Liver (tissue), 9 donors: Measurements from ENCODE around the gene SPIN1. TPM values are rescaled to one million over a fixed set of nuclear protein-coding genes. Genes with fewer than 3 reads are reported as not detected.
"Not testable (repeated sequence)": the region's sequence is repeated elsewhere in the genome, so short reads cannot be mapped to it uniquely, and the experiment has no call there.

Experiments
- DNase-seq: peaks from one replicate; pipeline ENCODE4 v3.0.0-alpha.2; 2017; ENCODE audit warnings: low spot score
- H3K27ac ChIP-seq, 2 donors: one replicate each; pipeline ENCODE4 v1.7.0; 2013; ENCODE audit warnings: inconsistent platforms in 2 of 2, low read length in 2 of 2, control low read depth in 1 of 2, low read depth in 1 of 2, mild to moderate bottlenecking in 1 of 2
- H3K27me3 ChIP-seq, 4 donors: one replicate each; pipeline versions ENCODE4 v1.6.1 to v1.7.0; 2013; ENCODE audit warnings: low read length in 3 of 4, inconsistent platforms in 1 of 4, mild to moderate bottlenecking in 1 of 4, moderate library complexity in 1 of 4; ENCODE audit not compliant: control insufficient read depth in 4 of 4, insufficient read depth in 4 of 4
- H3K36me3 ChIP-seq, 4 donors: one replicate each; pipeline versions ENCODE4 v1.6.1 to v1.7.0; 2013; ENCODE audit warnings: low read length in 3 of 4, mild to moderate bottlenecking in 3 of 4, low read depth in 1 of 4, moderate library complexity in 1 of 4; ENCODE audit not compliant: control insufficient read depth in 4 of 4, insufficient read depth in 3 of 4
- H3K4me1 ChIP-seq, 4 donors: one replicate each; pipeline versions ENCODE4 v1.6.1 to v1.7.0; 2013; ENCODE audit warnings: low read length in 3 of 4, mild to moderate bottlenecking in 3 of 4, moderate library complexity in 1 of 4; ENCODE audit not compliant: control insufficient read depth in 4 of 4, insufficient read depth in 4 of 4
- H3K4me3 ChIP-seq, 3 donors: one replicate each; pipeline versions ENCODE4 v1.6.1 to v1.7.0; 2013; ENCODE audit warnings: low read length in 3 of 3, control low read depth in 1 of 3, low read depth in 1 of 3, mild to moderate bottlenecking in 1 of 3
- H3K9ac ChIP-seq, 2 donors: one replicate each; pipeline ENCODE4 v1.7.0; 2013; ENCODE audit warnings: low read length in 2 of 2, mild to moderate bottlenecking in 2 of 2, moderate library complexity in 2 of 2, control low read depth in 1 of 2, low read depth in 1 of 2
- H3K9me3 ChIP-seq, 4 donors: one replicate each; pipeline versions ENCODE4 v1.6.1 to v1.7.0; 2013; ENCODE audit warnings: low read length in 3 of 4; ENCODE audit not compliant: control insufficient read depth in 4 of 4
- EGR1 ChIP-seq, 2 donors: IDR thresholded peaks; 2 replicates each; pipeline ENCODE4 v1.6.1; 2016 to 2018; ENCODE audit warnings: antibody characterized with exemption in 2 of 2, low read depth in 2 of 2
- HNF4A ChIP-seq, 2 donors: conservative IDR thresholded peaks; 2 replicates each; pipeline ENCODE4 v1.6.1; 2016; ENCODE audit warnings: antibody characterized with exemption in 2 of 2, mild to moderate bottlenecking in 2 of 2
- HNF4G ChIP-seq: IDR thresholded peaks from 2 replicates; pipeline ENCODE4 v1.6.1; 2016; ENCODE audit warnings: antibody characterized with exemption
- JUND ChIP-seq, 2 donors: IDR thresholded peaks; 2 replicates each; pipeline ENCODE4 v1.6.1; 2016; ENCODE audit warnings: antibody characterized with exemption in 2 of 2
- RAD21 ChIP-seq, 2 donors: IDR thresholded peaks; 2 replicates each; pipeline ENCODE4 v1.6.1; 2016; ENCODE audit warnings: antibody characterized with exemption in 2 of 2, mild to moderate bottlenecking in 2 of 2
- RXRA ChIP-seq, 2 donors: IDR thresholded peaks; 2 replicates each; pipeline ENCODE4 v1.6.1; 2017 to 2018; ENCODE audit warnings: antibody characterized with exemption in 2 of 2, mild to moderate bottlenecking in 1 of 2
- YY1 ChIP-seq: IDR thresholded peaks from 2 replicates; pipeline ENCODE4 v1.6.1; 2016; ENCODE audit warnings: antibody characterized with exemption, mild to moderate bottlenecking
- whole genome bisulfite sequencing: extraction: QIAGEN DNeasy Blood & Tissue Kit; methylation state at CpG from one replicate; pipeline ENCODE4 v1.1.7; 2013; 5-methylcytosine and 5-hydroxymethylcytosine counted together
- polyA plus RNA-seq, 2 donors: library from polyadenylated mRNA; stranded (reverse) in 1 of 2; unstranded in 1 of 2; fragments of 200-250 nt in 1 of 2; fragments of >200 nt in 1 of 2; fragmentation: Nextera tagmentation in 1 of 2; extraction: Ambion mirVana in 1 of 2; gene quantifications; one replicate each; pipeline versions ENCODE4 v1.2.1 to v1.2.3, GENCODE V29; 2013 to 2015
- total RNA-seq, 2 donors: library from RNA; depleted of rRNA; stranded (reverse); fragments of >200 nt; gene quantifications; one replicate each; pipeline ENCODE4 v1.2.3, GENCODE V29; 2014
- TF ChIP-seq, protein P1 (sequence below): fragments of 150-350 bp; IDR thresholded peaks from 2 replicates; pipeline ENCODE4 v1.5.1; 2017; ENCODE audit warnings: improper control_type of control experiment, low read depth, low read length; ENCODE audit not compliant: missing input control
- TF ChIP-seq, protein P2 (sequence below): IDR thresholded peaks from 2 replicates; pipeline ENCODE4 v1.6.1; 2016; ENCODE audit warnings: antibody characterized with exemption, mild to moderate bottlenecking
- TF ChIP-seq, protein P3 (sequence below): IDR thresholded peaks from 2 replicates; pipeline ENCODE4 v1.6.1; 2016; ENCODE audit warnings: antibody characterized with exemption
- TF ChIP-seq, protein P4 (sequence below): IDR thresholded peaks from 2 replicates; pipeline ENCODE4 v1.6.1; 2016; ENCODE audit warnings: antibody characterized with exemption
- donor health status: healthy.
- donor health status: healthy.
- donor health status: healthy.
- donor health status: healthy.
- donor health status: healthy.

Gene SPIN1
- total and polyA plus RNA-seq, 4 donors = 9.0 to 30.3 (median 18.6) TPM

DNA sequence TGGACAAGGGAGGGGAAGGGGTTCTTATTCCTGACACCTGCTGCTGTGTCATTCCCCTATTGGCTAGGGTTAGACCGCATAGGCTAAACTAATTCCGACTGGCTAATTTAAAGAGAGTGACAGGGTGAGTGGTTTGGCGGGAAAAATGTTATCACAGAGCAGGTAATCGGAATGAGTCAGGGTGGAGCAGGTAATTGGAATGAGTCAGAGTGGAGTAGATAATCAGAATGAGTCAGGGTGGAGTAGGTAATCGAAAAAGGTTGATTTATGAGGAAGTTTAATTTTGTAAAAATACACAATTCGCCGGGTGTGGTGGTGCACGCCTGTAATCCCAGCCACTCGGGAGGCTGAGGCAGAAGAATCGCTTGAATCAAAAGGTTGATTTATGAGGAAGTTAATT, 6.9 kb upstream of the SPIN1 start:
- H3K9me3 ChIP-seq, H3K27me3 ChIP-seq, H3K27ac ChIP-seq, H3K4me3 ChIP-seq, H3K9ac ChIP-seq, H3K36me3 ChIP-seq, DNase-seq, H3K4me1 ChIP-seq: not testable (repeated sequence)
- 89% methylated on average over 10 of the region's 10 CpGs for WGBS

DNA sequence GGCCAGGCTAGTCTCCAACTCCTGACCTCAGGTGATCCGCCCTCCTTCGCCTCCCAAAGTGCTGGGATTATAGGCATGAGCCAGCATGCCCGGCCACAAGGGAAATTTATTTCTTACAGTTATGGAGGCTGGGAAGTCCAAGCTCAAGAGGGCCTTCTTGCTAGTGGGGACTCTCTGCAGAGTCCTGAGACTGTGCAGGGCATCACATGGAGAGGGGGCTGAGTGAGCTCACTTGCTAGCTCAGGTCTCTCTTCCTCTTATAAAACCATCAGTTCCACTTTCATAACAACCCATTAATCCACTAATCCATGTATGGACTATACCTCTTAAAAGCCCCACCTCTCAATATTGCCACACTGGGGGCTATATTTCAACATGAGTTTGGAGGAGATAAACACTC, 5.1 kb upstream of the SPIN1 start:
- WGBS = 97% methylated on average over 3 of the region's 3 CpGs
- no peak for DNase-seq
- TF ChIP-seq, protein P1, sequence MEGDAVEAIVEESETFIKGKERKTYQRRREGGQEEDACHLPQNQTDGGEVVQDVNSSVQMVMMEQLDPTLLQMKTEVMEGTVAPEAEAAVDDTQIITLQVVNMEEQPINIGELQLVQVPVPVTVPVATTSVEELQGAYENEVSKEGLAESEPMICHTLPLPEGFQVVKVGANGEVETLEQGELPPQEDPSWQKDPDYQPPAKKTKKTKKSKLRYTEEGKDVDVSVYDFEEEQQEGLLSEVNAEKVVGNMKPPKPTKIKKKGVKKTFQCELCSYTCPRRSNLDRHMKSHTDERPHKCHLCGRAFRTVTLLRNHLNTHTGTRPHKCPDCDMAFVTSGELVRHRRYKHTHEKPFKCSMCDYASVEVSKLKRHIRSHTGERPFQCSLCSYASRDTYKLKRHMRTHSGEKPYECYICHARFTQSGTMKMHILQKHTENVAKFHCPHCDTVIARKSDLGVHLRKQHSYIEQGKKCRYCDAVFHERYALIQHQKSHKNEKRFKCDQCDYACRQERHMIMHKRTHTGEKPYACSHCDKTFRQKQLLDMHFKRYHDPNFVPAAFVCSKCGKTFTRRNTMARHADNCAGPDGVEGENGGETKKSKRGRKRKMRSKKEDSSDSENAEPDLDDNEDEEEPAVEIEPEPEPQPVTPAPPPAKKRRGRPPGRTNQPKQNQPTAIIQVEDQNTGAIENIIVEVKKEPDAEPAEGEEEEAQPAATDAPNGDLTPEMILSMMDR = no peak
- TF ChIP-seq, protein P2, sequence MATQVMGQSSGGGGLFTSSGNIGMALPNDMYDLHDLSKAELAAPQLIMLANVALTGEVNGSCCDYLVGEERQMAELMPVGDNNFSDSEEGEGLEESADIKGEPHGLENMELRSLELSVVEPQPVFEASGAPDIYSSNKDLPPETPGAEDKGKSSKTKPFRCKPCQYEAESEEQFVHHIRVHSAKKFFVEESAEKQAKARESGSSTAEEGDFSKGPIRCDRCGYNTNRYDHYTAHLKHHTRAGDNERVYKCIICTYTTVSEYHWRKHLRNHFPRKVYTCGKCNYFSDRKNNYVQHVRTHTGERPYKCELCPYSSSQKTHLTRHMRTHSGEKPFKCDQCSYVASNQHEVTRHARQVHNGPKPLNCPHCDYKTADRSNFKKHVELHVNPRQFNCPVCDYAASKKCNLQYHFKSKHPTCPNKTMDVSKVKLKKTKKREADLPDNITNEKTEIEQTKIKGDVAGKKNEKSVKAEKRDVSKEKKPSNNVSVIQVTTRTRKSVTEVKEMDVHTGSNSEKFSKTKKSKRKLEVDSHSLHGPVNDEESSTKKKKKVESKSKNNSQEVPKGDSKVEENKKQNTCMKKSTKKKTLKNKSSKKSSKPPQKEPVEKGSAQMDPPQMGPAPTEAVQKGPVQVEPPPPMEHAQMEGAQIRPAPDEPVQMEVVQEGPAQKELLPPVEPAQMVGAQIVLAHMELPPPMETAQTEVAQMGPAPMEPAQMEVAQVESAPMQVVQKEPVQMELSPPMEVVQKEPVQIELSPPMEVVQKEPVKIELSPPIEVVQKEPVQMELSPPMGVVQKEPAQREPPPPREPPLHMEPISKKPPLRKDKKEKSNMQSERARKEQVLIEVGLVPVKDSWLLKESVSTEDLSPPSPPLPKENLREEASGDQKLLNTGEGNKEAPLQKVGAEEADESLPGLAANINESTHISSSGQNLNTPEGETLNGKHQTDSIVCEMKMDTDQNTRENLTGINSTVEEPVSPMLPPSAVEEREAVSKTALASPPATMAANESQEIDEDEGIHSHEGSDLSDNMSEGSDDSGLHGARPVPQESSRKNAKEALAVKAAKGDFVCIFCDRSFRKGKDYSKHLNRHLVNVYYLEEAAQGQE = no peak
- TF ChIP-seq EGR1 (IDR thresholded peaks at IDR 0.05; ENCODE audit: low read depth in 2 of 2) (no peak), RXRA (IDR thresholded peaks at IDR 0.05) (no peak)
- TF ChIP-seq, protein P3, sequence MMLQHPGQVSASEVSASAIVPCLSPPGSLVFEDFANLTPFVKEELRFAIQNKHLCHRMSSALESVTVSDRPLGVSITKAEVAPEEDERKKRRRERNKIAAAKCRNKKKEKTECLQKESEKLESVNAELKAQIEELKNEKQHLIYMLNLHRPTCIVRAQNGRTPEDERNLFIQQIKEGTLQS = no peak
- no peak overlapping the region for H3K27ac ChIP-seq
- H3K9ac ChIP-seq = no peak overlapping the region
- no peak overlapping the region for H3K4me3 ChIP-seq
- H3K4me1 ChIP-seq = peaks cover 0 to 15% (median 12%) of the 10 kb centered on the region in 4 donors
- no peaks in the 10 kb centered on the region for H3K9me3 ChIP-seq
- no peaks in the 10 kb centered on the region for H3K36me3 ChIP-seq
- no peaks in the 10 kb centered on the region for H3K27me3 ChIP-seq

DNA sequence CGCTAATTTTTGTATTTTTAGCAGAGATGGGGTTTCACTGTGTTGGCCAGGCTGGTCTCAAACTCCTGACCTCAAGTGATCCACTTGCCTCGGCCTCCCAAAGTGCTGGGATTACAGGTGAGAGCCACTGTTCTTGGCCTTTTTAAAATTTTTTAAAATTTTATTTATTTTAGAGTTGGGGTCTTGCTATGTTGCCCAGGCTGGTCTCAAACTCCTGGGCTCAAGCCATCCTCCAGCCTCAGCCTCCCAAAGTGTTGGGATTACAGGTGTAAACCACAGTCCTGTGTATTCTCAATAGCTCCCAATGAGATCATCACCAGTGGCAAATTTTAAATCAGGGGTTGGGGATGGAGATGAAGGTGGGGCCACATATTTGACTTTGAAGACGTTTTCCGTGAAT, 2.1 kb upstream of the SPIN1 start:
- not testable (repeated sequence) for H3K4me3 ChIP-seq, H3K9ac ChIP-seq, H3K27me3 ChIP-seq, DNase-seq, H3K27ac ChIP-seq, H3K9me3 ChIP-seq, H3K36me3 ChIP-seq
- 97% methylated on average over 4 of the region's 4 CpGs for WGBS
- peaks cover 0 to 23% (median 22%) of the 10 kb centered on the region in 4 donors for H3K4me1 ChIP-seq

DNA sequence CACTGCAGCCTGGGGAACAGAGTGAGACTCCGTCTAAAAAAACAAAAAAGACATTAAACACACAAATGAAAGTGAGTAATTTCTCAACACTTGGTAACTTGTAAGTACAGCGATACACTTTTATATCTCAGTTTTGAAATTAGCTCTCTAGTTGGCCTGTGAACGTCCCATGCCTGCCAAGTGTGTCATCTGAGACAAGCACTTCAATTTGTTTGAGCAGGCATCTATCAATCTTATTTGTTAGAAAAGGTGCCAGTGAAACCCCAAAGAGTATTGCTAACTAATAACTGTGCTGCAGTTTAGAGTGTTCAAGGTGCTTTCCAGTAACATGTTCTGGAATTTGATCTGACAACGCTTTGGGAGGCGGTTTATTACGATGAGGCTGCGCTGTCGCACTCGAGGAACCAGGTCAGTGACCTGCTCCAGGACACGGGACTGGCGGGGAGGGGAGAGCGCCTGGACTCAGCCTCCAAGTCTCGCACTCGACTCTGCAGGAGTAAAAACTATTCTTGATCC, 1.1 kb upstream of the SPIN1 start:
- Histone ChIP-seq H3K4me3 (peak overlapping the region; percentile 68 to 99 (median 81)), H3K36me3 (no peaks in the 10 kb centered on the region), H3K4me1 (peaks cover 2 to 23% (median 22%) of the 10 kb centered on the region in 4 donors), H3K9ac (peak overlapping the region; percentile 13 to 82), H3K27me3 (no peaks in the 10 kb centered on the region), H3K27ac (peak overlapping the region; percentile 74 to 81), H3K9me3 (no peaks in the 10 kb centered on the region)
- DNase-seq = peak; percentile 41
- 7% methylated on average over 14 of the region's 14 CpGs for WGBS
- TF ChIP-seq RAD21 (IDR thresholded peaks at IDR 0.05) = peak; percentile 30 to 55
- peak; percentile 25 to 68 for TF ChIP-seq HNF4A (conservative IDR thresholded peaks at IDR 0.05)
- no peak for TF ChIP-seq JUND (IDR thresholded peaks at IDR 0.05)
- TF ChIP-seq YY1 = no peak
- TF ChIP-seq, protein P4, sequence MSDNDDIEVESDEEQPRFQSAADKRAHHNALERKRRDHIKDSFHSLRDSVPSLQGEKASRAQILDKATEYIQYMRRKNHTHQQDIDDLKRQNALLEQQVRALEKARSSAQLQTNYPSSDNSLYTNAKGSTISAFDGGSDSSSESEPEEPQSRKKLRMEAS = no peak
- TF ChIP-seq RXRA (IDR thresholded peaks at IDR 0.05) = peak; percentile 93 to 94
- no peak for TF ChIP-seq HNF4G
- TF ChIP-seq, protein P3 = no peak
- TF ChIP-seq, protein P1 = no peak
